ENCODE measurements around the gene TENM4. TPM values are rescaled to one million over a fixed set of nuclear protein-coding genes. Genes with fewer than 3 reads are reported as not detected.

The TENM4 gene
- total RNA-seq, 1 donor from 2014 or later: 16.9 TPM

- no peak for DNase-seq (ENCODE audit: low spot score)
Measured at GRCh38 chr11:79139900-79140299, 300.9 kb downstream of the TENM4 start.

- DNase-seq (ENCODE audit: low spot score): no peak
Measured at GRCh38 chr11:79129702-79130101, 311.1 kb downstream of the TENM4 start.

GRCh38 chr11:79128291-79128690 is 312.5 kb downstream of the TENM4 start:
- no peak for DNase-seq (ENCODE audit: low spot score)

GRCh38 chr11:79122759-79123158 is 318.1 kb downstream of the TENM4 start:
- DNase-seq (ENCODE audit: low spot score): no peak

DNA sequence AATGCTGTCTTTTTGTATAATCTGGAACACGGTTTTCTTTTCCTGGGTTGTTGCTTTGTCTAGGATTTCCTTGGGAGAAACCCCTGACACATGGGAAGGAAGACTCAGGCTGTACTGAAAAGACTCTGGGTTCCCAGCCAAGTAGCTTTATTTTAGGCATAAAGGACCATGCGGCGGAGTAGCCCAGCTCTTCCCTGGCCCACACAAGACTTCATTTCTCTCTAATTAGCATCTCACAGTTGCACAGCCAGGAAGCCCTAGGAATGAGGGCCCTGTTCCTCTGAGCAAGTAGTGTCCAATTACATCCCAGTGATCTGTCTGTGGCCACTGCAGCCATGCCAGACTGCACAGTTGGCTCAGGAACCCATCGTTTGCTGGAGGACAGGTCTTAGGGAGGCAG is 319.5 kb downstream of the TENM4 start:
- DNase-seq (ENCODE audit: low spot score): no peak

DNA sequence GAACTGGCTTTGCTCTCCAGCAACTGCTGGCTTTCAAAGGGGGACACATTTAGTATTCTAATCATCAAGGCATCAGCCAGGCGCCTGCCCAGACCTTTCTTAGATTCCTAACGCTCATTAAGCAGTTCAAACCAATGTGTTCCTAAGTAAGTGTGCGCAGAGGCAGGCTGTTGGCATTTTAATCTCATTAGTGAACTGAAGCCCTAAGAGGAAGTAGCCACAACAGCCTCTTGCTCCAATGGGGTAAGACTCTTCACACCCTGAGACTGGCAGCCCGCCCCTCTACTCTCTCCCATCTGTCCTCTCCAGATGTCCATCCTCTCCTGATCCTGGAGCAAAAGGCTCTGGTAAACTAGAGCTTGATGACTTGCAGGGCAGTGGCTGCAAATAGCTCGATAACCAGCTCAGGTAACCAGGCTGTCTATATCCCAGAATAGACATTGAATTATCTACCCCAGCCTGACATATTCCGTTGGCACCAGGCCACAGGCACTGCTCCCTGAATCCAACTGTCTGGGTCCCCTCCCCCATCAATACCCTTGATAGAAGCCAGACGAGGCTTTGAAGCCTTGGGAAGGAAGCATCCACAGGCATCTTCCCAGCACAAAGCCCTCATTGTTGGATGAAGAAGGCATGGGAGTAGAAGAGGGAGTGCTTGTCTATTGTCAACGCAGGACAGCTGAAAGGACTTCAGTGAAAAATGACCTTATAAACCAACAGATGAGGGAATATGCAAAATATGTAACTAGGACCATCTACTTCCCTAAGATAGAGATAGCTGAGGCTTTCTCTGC is 321.1 kb downstream of the TENM4 start:
- peak; percentile 38 for DNase-seq (ENCODE audit: low spot score)

- no peak for DNase-seq (ENCODE audit: low spot score)
Measured at GRCh38 chr11:79117488-79117887, 323.3 kb downstream of the TENM4 start.

DNA sequence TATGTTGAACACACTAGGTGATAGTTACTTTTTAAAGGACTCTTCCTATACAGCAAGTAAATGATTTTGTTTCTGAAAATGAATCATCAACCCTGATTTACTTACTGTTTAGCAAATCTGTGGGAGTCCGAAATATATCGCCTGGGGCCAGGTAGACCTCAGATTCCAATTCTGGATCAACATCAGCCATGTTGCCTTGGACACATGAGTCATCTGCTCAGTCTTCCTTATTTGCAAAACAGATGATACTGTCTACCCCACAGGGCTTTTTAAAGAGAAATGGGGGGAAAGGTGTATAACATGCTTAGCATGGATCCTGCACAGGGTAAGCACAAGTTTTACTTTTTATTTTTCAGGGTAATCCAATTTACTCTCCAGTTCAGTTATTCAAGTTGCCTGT is 324.2 kb downstream of the TENM4 start:
- DNase-seq (ENCODE audit: low spot score): no peak

DNA sequence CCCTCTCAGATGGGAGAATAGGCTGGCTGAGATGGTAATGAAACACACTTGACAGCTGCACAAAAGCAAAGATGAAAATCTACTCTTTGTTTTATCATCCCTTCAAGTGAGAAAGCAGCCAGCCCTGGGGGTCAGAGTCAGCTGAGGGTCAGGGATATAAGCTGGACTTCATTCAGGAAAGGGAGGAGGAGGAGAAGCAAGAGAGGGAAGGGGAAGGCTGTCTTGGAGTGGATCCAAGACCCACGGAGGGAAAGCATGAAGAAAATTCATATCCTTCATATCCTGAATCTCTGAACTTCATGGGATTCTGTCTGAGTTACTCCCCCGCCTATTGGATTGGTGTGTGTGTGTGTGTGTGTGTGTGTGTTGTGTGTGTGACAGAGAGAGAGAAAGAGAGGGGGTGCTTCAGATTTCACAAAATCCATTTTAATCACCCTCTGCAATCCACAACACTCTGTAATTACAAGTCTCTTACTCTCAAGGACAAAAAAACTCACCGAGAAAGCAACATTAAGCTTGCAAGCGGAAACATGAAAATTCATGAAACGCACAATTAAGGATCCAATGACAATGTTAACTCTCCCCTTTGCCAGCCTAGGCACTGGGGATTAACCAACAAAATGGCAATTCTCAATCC is 327.7 kb downstream of the TENM4 start:
- peak; percentile 58 for DNase-seq (ENCODE audit: low spot score)

GRCh38 chr11:79110796-79111195 is 330.0 kb downstream of the TENM4 start:
- no peak for DNase-seq (ENCODE audit: low spot score)

- no peak for DNase-seq (ENCODE audit: low spot score)
Measured at GRCh38 chr11:79110321-79110720, 330.5 kb downstream of the TENM4 start.

- DNase-seq (ENCODE audit: low spot score): peak; percentile 18
Measured at GRCh38 chr11:79108851-79109250, 332.0 kb downstream of the TENM4 start.

DNA sequence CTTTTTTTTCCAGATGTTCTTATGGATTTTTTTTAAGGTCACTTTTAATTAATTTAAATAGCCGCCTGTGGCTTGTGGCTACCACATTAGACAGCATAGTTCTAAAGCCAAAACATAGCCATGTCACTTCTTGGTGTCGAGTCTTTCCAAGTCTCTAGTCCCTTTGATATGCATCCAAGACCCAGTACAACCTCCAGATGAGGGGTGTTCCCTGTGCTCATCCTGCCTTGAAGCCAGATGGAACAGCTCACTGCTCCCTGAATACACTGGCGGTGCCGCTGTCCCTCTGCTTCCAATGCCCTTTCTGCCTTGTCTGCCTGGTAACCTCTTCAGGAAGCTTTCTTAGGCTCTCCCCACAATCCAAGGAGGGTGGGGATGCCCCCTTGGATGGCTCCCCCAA is 338.0 kb downstream of the TENM4 start:
- DNase-seq (ENCODE audit: low spot score): no peak

- no peak for DNase-seq (ENCODE audit: low spot score)
Measured at GRCh38 chr11:79101656-79102055, 339.2 kb downstream of the TENM4 start.

DNA sequence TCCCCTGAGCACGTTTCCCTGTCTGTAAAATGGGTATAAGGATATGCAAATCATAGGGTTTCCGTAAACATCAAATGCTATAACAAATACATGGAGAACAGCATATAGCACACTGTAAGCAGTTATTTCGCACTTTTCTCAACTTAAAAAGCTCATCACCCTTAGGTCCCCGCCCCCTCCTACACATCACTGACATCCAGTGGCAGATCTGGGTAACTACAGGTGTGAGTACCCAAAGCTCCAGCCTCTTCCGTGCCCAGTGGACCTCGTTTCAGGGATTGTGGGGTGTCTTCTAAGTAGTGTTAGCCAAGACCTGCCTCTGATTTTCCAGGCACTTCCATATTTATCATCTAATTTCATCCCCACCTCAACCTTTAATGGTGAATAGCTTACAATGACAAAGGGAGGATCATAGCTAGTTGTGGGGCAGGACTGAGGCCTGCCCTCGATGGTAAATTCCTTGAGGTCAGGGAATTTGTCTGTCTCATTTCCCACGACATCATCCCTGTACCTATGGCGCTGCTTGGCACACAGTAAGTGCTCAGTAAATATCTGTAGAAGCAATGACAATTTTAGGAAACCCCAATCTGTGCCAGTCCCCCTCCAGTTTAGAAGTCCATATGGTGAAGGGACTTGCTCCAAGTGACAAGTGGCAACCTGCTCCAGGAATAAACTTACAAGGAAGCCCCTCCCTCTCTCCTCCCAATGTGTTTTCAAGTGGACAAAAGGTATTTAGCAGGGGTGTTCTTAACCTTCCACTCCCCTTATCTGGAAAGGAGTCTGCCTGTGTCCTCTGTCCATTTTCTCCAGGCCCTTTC is 340.5 kb downstream of the TENM4 start:
- peak; percentile 33 for DNase-seq (ENCODE audit: low spot score)

DNA sequence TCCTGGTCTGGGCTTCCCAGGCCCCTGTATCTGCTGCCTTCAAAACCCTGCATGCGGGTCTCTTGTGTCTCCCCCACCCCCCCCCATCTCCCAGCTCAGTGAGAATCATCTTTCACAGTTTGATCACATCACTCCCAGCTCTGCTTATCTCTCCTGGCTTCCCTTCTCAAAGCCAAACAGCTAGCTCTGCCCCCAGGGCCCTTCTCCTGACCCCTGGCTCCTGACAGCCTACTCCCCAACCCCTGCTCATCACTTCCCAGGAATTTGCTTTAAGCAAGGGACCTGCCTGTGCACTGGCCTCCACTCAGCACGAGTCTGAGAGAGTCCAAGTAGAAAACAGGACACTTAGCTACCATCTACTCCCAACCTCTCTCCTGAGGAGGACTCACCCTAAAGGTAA is 342.7 kb downstream of the TENM4 start:
- DNase-seq (ENCODE audit: low spot score): peak; percentile 27

- no peak for DNase-seq (ENCODE audit: low spot score)
Measured at GRCh38 chr11:79097246-79097875, 343.5 kb downstream of the TENM4 start.

DNA sequence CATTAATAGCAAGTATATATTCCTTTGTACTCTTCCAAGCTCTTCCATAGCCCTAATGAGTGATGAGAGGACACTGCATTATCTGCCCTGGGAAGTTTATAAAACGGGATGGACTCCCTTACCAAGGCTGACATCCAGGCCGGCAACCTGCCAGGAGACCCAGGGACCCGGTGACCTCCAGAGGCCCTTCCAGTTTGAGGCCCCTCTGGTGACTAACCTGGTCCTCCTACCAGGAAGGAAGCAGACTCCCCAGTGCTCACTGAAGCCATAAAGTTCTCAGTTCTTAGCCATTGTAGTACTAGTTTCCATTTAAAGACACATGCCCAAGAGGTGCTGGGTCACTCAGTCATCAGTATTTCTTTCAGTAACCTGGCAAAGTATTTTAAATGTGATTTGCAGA is 345.4 kb downstream of the TENM4 start:
- DNase-seq (ENCODE audit: low spot score): no peak

GRCh38 chr11:79094616-79095015 is 346.2 kb downstream of the TENM4 start:
- peak; percentile 14 for DNase-seq (ENCODE audit: low spot score)

- no peak for DNase-seq (ENCODE audit: low spot score)
Measured at GRCh38 chr11:79092791-79093353, 348.0 kb downstream of the TENM4 start.

GRCh38 chr11:79090191-79090705 is 350.6 kb downstream of the TENM4 start:
- no peak for DNase-seq (ENCODE audit: low spot score)

Measured in umbilical cord (tissue), 2 donors.